HPDE6-E6E7 (cell line): ENCODE data around the gene MAGT1.
"Not testable (repeated sequence)": the region's sequence is repeated elsewhere in the genome, so short reads cannot be mapped to it uniquely, and the experiment has no call there.

ENCODE experiments used
- DNase-seq: peaks from one replicate; pipeline ENCODE4 v3.0.0; 2011; ENCODE audit warnings: missing footprints; ENCODE audit errors: extremely low spot score

MAGT1 gene

GRCh38 chrX:77831544-77831943 is 63.7 kb downstream of the MAGT1 start:
- DNase-seq, result not testable (repeated sequence)

GRCh38 chrX:77821989-77822388 is 73.2 kb downstream of the MAGT1 start:
- not testable (repeated sequence) for DNase-seq

GRCh38 chrX:77820091-77820727 is 75.0 kb downstream of the MAGT1 start:
- no peak for DNase-seq

GRCh38 chrX:77814210-77814609 is 81.0 kb downstream of the MAGT1 start:
- DNase-seq, result no peak

- DNase-seq, result no peak
These were observed 93.0 kb downstream of the MAGT1 start for GRCh38 chrX:77802201-77802600.

- no peak for DNase-seq
These were observed 100.1 kb downstream of the MAGT1 start for GRCh38 chrX:77795124-77795523.

GRCh38 chrX:77793946-77794345 is 101.3 kb downstream of the MAGT1 start:
- no peak for DNase-seq

GRCh38 chrX:77788050-77788449 is 107.2 kb downstream of the MAGT1 start:
- DNase-seq, result no peak

- DNase-seq, result no peak
These were observed 108.9 kb downstream of the MAGT1 start for GRCh38 chrX:77786365-77786680.

- peak; percentile 61 for DNase-seq
These were observed 109.5 kb downstream of the MAGT1 start, which contains the start of gene ATRX for GRCh38 chrX:77785486-77786364. TSS of gene ATRX (minus strand) at chrX:77786216. CDS start at chrX:77786001, 215 bp downstream.

GRCh38 chrX:77779695-77780094 is 115.5 kb downstream of the MAGT1 start:
- no peak for DNase-seq

GRCh38 chrX:77776659-77777058 is 118.6 kb downstream of the MAGT1 start:
- DNase-seq, result no peak
